HG03469 (cell line): ENCODE data around the gene FANCI.

Experiments used
- ATAC-seq: cut with Tn5 transposase; IDR thresholded peaks from one replicate; pipeline ENCODE4 v1.9.1; 2021; ENCODE audit warnings: mild to moderate bottlenecking, moderate library complexity, moderate number of reproducible peaks; ENCODE audit not compliant: unreplicated experiment

Gene FANCI

GRCh38 chr15:89359471-89360293 lies 115.9 kb downstream of the FANCI start:
- ATAC-seq: no peak

GRCh38 chr15:89360294-89360971 lies 116.7 kb downstream of the FANCI start:
- no peak for ATAC-seq

GRCh38 chr15:89361451-89362202 lies 117.8 kb downstream of the FANCI start:
- no peak for ATAC-seq

GRCh38 chr15:89362203-89363101 lies 118.7 kb downstream of the FANCI start:
- no peak for ATAC-seq

GRCh38 chr15:89363133-89363532 lies 119.4 kb downstream of the FANCI start:
- ATAC-seq: no peak

GRCh38 chr15:89363770-89364169 lies 120.0 kb downstream of the FANCI start:
- ATAC-seq: no peak

GRCh38 chr15:89364341-89364740 lies 120.6 kb downstream of the FANCI start:
- no peak for ATAC-seq

- ATAC-seq: no peak
Measured at GRCh38 chr15:89364741-89365450, 121.1 kb downstream of the FANCI start.

GRCh38 chr15:89365462-89366065 lies 121.8 kb downstream of the FANCI start:
- no peak for ATAC-seq
